Measurements from ENCODE around the gene BSCL2. TPM values are rescaled to one million over a fixed set of nuclear protein-coding genes. Genes with fewer than 3 reads are reported as not detected.

BSCL2 gene
- polyA plus RNA-seq, 1 experiment, result 42.8 TPM

GRCh38 chr11:62719302-62719978 is 12.2 kb upstream of the BSCL2 start:
- no peaks in the 10 kb centered on the region for H3K27me3 ChIP-seq (ENCODE audit: control insufficient read depth, insufficient read depth, low read length)
- CTCF ChIA-PET, result interaction anchor here (0.6 to 1.1 kb wide), 2 partner anchors 38 to 96 kb away, joined by 3 to 5 read pairs; no protein-coding TSS in a partner anchor
- no peak for DNase-seq (ENCODE audit: low read depth, low spot score)
- no peaks in the 10 kb centered on the region; the same call in 1 of the 2 replicates for H3K9me3 ChIP-seq (ENCODE audit: control insufficient read depth, insufficient read depth, low read length)
- no peak overlapping the region for H3K4me3 ChIP-seq (ENCODE audit: low read depth, low read length)
- POLR2A ChIA-PET, result interaction anchor here (0.7 kb wide), 1 partner anchor 904 kb away, joined by 4 read pairs; no protein-coding TSS in a partner anchor
- H3K27ac ChIP-seq (ENCODE audit: low read depth, low read length), result no peak overlapping the region
- TF ChIP-seq CTCF (IDR thresholded peaks at IDR 0.05; ENCODE audit: low read depth, low read length), result no peak

- DNase-seq (ENCODE audit: low read depth, low spot score), result no peak
- H3K4me3 ChIP-seq (ENCODE audit: low read depth, low read length), result no peak overlapping the region
- CTCF ChIA-PET, result interaction anchor here (1.9 to 2.1 kb wide), 2 partner anchors 36 to 70 kb away, joined by 5 to 6 read pairs; no protein-coding TSS in a partner anchor
- H3K27ac ChIP-seq (ENCODE audit: low read depth, low read length), result no peak overlapping the region
- no peaks in the 10 kb centered on the region; the same call in 1 of the 2 replicates for H3K9me3 ChIP-seq (ENCODE audit: control insufficient read depth, insufficient read depth, low read length)
- no peaks in the 10 kb centered on the region for H3K27me3 ChIP-seq (ENCODE audit: control insufficient read depth, insufficient read depth, low read length)
- TF ChIP-seq CTCF (IDR thresholded peaks at IDR 0.05; ENCODE audit: low read depth, low read length), result no peak
- POLR2A ChIA-PET, result no interaction called here
Measured at GRCh38 chr11:62716816-62717215, 9.6 kb upstream of the BSCL2 start.

GRCh38 chr11:62716206-62716605 is 9.0 kb upstream of the BSCL2 start:
- no peak for DNase-seq (ENCODE audit: low read depth, low spot score)
- CTCF ChIA-PET, result interaction anchor here (1.9 to 2.1 kb wide), 2 partner anchors 35 to 70 kb away, joined by 5 to 6 read pairs; no protein-coding TSS in a partner anchor
- H3K27ac ChIP-seq (ENCODE audit: low read depth, low read length), result peak overlapping the region; percentile 11
- POLR2A ChIA-PET, result no interaction called here
- no peaks in the 10 kb centered on the region for H3K27me3 ChIP-seq (ENCODE audit: control insufficient read depth, insufficient read depth, low read length)
- H3K9me3 ChIP-seq (ENCODE audit: control insufficient read depth, insufficient read depth, low read length), result no peaks in the 10 kb centered on the region; the same call in 1 of the 2 replicates
- H3K4me3 ChIP-seq (ENCODE audit: low read depth, low read length), result no peak overlapping the region
- TF ChIP-seq CTCF (IDR thresholded peaks at IDR 0.05; ENCODE audit: low read depth, low read length), result no peak

GRCh38 chr11:62715150-62716130 is 8.2 kb upstream of the BSCL2 start:
- H3K9me3 ChIP-seq (ENCODE audit: control insufficient read depth, insufficient read depth, low read length), result no peaks in the 10 kb centered on the region; the same call in 1 of the 2 replicates
- no peaks in the 10 kb centered on the region for H3K27me3 ChIP-seq (ENCODE audit: control insufficient read depth, insufficient read depth, low read length)
- CTCF ChIA-PET, result interaction anchor here (0.6 to 1.9 kb wide), 2 partner anchors 71 to 165 kb away, joined by 3 to 6 read pairs; partner anchors contain the start of gene SLC3A2
- POLR2A ChIA-PET, result interaction anchor here (0.6 kb wide), 2 partner anchors 9 to 71 kb away, joined by 3 to 4 read pairs; no protein-coding TSS in a partner anchor
- no peak for DNase-seq (ENCODE audit: low read depth, low spot score)
- H3K27ac ChIP-seq (ENCODE audit: low read depth, low read length), result peak overlapping the region; percentile 31
- no peak for TF ChIP-seq CTCF (IDR thresholded peaks at IDR 0.05; ENCODE audit: low read depth, low read length)
- no peak overlapping the region for H3K4me3 ChIP-seq (ENCODE audit: low read depth, low read length)

Data from AG04450 (cell line).